ENCODE measurements around the gene PTPDC1. TPM values are rescaled to one million over a fixed set of nuclear protein-coding genes. Genes with fewer than 3 reads are reported as not detected.

The PTPDC1 gene
- total and polyA plus RNA-seq, 4 donors: 0.45 to 5.1 (median 1.1) TPM

DNA sequence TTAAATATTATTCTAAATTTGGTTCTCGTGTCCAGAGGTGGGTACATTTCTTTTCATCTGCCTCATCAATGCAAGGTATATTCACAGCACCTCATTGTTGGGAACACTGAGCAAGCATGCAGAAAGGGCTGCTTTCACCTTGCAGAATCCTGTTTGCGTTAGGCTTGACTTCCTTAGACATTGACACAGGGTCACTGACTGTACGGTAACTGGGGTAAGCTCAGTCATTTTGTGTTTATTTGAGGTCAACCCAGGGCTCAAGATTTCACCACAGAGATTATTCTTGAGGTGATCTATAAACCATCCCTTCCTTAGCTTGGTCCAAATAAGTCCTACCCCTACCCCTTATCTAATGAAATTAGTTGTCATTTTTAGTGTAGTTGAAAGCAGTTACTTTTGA, 1.7 kb upstream of the PTPDC1 start:
- no peaks in the 10 kb centered on the region for H3K36me3 ChIP-seq (ENCODE audit: control insufficient read depth in 4 of 4, insufficient read depth in 3 of 4, low read depth in 1 of 4, low read length in 3 of 4)
- peaks cover 0 to 2% (median 0%) of the 10 kb centered on the region in 4 donors for H3K4me1 ChIP-seq (ENCODE audit: control insufficient read depth in 4 of 4, insufficient read depth in 4 of 4, low read length in 3 of 4)
- no peak overlapping the region for H3K9ac ChIP-seq (ENCODE audit: low read depth in 1 of 2, low read length in 2 of 2)
- WGBS: 83% methylated on average over 3 of the region's 3 CpGs
- H3K4me3 ChIP-seq (ENCODE audit: low read depth in 1 of 3, low read length in 3 of 3): no peak overlapping the region
- no peaks in the 10 kb centered on the region for H3K27me3 ChIP-seq (ENCODE audit: control insufficient read depth in 4 of 4, insufficient read depth in 4 of 4, low read length in 3 of 4)
- no peaks in the 10 kb centered on the region for H3K9me3 ChIP-seq (ENCODE audit: control insufficient read depth in 4 of 4, low read length in 3 of 4)
- no peak overlapping the region for H3K27ac ChIP-seq (ENCODE audit: low read depth in 1 of 2, low read length in 2 of 2)
- no peak for DNase-seq (ENCODE audit: low spot score)
- TF ChIP-seq GABPA (IDR thresholded peaks at IDR 0.05 in 1 of 2, conservative IDR thresholded peaks at IDR 0.05 in 1 of 2) (no peak), FOXA2 (IDR thresholded peaks at IDR 0.05) (no peak), NR2F2 (IDR thresholded peaks at IDR 0.05) (no peak), SP1 (IDR thresholded peaks at IDR 0.05) (no peak), EGR1 (IDR thresholded peaks at IDR 0.05; ENCODE audit: low read depth in 2 of 2) (no peak), TAF1 (conservative IDR thresholded peaks at IDR 0.05) (no peak), RAD21 (IDR thresholded peaks at IDR 0.05) (no peak), FOXA1 (IDR thresholded peaks at IDR 0.05) (no peak)

DNA sequence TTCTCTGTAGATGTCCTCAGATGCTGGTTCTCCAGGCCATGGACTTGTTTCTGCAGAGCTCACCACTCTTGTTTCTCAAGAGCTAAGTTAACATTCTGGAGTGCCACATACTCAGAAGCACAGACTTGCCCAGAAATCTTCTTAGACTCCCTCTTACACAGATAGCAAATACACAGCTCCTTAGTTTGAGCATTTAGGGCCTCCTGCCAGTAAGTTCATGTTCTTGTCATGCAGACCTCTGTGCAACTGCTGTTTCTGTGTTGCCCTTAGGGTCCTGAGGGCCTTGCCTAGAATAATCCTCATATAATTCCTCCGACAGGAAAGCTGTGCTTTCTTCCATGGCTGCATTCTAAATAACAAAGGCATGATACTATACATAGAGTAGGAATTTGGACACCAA, 1.3 kb upstream of the PTPDC1 start:
- 90% methylated on average over 1 of the region's 1 CpG for WGBS
- no peak overlapping the region for H3K4me3 ChIP-seq (ENCODE audit: low read depth in 1 of 3, low read length in 3 of 3)

More for the DNA sequence above, 1.3 kb upstream of the PTPDC1 start:
- no peak overlapping the region for H3K9ac ChIP-seq (ENCODE audit: low read depth in 1 of 2, low read length in 2 of 2)
- TF ChIP-seq NR2F2 (IDR thresholded peaks at IDR 0.05) (no peak), FOXA2 (IDR thresholded peaks at IDR 0.05) (no peak), YY1 (IDR thresholded peaks at IDR 0.05) (no peak), HNF4G (IDR thresholded peaks at IDR 0.05) (no peak), HNF4A (conservative IDR thresholded peaks at IDR 0.05) (no peak), JUND (IDR thresholded peaks at IDR 0.05) (no peak), GABPA (IDR thresholded peaks at IDR 0.05 in 1 of 2, conservative IDR thresholded peaks at IDR 0.05 in 1 of 2) (no peak), RAD21 (IDR thresholded peaks at IDR 0.05) (no peak), SP1 (IDR thresholded peaks at IDR 0.05) (no peak), RXRA (IDR thresholded peaks at IDR 0.05) (no peak), FOXA1 (IDR thresholded peaks at IDR 0.05) (no peak), TAF1 (conservative IDR thresholded peaks at IDR 0.05) (no peak), EGR1 (IDR thresholded peaks at IDR 0.05; ENCODE audit: low read depth in 2 of 2) (no peak)
- TF ChIP-seq, protein P1, sequence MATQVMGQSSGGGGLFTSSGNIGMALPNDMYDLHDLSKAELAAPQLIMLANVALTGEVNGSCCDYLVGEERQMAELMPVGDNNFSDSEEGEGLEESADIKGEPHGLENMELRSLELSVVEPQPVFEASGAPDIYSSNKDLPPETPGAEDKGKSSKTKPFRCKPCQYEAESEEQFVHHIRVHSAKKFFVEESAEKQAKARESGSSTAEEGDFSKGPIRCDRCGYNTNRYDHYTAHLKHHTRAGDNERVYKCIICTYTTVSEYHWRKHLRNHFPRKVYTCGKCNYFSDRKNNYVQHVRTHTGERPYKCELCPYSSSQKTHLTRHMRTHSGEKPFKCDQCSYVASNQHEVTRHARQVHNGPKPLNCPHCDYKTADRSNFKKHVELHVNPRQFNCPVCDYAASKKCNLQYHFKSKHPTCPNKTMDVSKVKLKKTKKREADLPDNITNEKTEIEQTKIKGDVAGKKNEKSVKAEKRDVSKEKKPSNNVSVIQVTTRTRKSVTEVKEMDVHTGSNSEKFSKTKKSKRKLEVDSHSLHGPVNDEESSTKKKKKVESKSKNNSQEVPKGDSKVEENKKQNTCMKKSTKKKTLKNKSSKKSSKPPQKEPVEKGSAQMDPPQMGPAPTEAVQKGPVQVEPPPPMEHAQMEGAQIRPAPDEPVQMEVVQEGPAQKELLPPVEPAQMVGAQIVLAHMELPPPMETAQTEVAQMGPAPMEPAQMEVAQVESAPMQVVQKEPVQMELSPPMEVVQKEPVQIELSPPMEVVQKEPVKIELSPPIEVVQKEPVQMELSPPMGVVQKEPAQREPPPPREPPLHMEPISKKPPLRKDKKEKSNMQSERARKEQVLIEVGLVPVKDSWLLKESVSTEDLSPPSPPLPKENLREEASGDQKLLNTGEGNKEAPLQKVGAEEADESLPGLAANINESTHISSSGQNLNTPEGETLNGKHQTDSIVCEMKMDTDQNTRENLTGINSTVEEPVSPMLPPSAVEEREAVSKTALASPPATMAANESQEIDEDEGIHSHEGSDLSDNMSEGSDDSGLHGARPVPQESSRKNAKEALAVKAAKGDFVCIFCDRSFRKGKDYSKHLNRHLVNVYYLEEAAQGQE (IDR thresholded peaks at IDR 0.05): no peak
- TF ChIP-seq, protein P2, sequence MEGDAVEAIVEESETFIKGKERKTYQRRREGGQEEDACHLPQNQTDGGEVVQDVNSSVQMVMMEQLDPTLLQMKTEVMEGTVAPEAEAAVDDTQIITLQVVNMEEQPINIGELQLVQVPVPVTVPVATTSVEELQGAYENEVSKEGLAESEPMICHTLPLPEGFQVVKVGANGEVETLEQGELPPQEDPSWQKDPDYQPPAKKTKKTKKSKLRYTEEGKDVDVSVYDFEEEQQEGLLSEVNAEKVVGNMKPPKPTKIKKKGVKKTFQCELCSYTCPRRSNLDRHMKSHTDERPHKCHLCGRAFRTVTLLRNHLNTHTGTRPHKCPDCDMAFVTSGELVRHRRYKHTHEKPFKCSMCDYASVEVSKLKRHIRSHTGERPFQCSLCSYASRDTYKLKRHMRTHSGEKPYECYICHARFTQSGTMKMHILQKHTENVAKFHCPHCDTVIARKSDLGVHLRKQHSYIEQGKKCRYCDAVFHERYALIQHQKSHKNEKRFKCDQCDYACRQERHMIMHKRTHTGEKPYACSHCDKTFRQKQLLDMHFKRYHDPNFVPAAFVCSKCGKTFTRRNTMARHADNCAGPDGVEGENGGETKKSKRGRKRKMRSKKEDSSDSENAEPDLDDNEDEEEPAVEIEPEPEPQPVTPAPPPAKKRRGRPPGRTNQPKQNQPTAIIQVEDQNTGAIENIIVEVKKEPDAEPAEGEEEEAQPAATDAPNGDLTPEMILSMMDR (IDR thresholded peaks at IDR 0.05; ENCODE audit: low read depth, low read length, missing input control): no peak
- TF ChIP-seq, protein P3, sequence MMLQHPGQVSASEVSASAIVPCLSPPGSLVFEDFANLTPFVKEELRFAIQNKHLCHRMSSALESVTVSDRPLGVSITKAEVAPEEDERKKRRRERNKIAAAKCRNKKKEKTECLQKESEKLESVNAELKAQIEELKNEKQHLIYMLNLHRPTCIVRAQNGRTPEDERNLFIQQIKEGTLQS (IDR thresholded peaks at IDR 0.05): no peak
- TF ChIP-seq, protein P4, sequence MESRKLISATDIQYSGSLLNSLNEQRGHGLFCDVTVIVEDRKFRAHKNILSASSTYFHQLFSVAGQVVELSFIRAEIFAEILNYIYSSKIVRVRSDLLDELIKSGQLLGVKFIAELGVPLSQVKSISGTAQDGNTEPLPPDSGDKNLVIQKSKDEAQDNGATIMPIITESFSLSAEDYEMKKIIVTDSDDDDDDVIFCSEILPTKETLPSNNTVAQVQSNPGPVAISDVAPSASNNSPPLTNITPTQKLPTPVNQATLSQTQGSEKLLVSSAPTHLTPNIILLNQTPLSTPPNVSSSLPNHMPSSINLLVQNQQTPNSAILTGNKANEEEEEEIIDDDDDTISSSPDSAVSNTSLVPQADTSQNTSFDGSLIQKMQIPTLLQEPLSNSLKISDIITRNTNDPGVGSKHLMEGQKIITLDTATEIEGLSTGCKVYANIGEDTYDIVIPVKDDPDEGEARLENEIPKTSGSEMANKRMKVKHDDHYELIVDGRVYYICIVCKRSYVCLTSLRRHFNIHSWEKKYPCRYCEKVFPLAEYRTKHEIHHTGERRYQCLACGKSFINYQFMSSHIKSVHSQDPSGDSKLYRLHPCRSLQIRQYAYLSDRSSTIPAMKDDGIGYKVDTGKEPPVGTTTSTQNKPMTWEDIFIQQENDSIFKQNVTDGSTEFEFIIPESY (IDR thresholded peaks at IDR 0.05): no peak
- TF ChIP-seq, protein P5, sequence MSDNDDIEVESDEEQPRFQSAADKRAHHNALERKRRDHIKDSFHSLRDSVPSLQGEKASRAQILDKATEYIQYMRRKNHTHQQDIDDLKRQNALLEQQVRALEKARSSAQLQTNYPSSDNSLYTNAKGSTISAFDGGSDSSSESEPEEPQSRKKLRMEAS (IDR thresholded peaks at IDR 0.05): no peak
- no peaks in the 10 kb centered on the region for H3K36me3 ChIP-seq (ENCODE audit: control insufficient read depth in 4 of 4, insufficient read depth in 3 of 4, low read depth in 1 of 4, low read length in 3 of 4)
- DNase-seq (ENCODE audit: low spot score): no peak
- H3K27ac ChIP-seq (ENCODE audit: low read depth in 1 of 2, low read length in 2 of 2): no peak overlapping the region
- no peaks in the 10 kb centered on the region for H3K27me3 ChIP-seq (ENCODE audit: control insufficient read depth in 4 of 4, insufficient read depth in 4 of 4, low read length in 3 of 4)
- peaks cover 0 to 2% (median 0%) of the 10 kb centered on the region in 4 donors for H3K4me1 ChIP-seq (ENCODE audit: control insufficient read depth in 4 of 4, insufficient read depth in 4 of 4, low read length in 3 of 4)
- no peaks in the 10 kb centered on the region for H3K9me3 ChIP-seq (ENCODE audit: control insufficient read depth in 4 of 4, low read length in 3 of 4)
